HepG2 (cell line): ENCODE data around the gene PPP1R13L. TPM values are rescaled to one million over a fixed set of nuclear protein-coding genes. Genes with fewer than 3 reads are reported as not detected.

Source experiments
- FOXK1 ChIP-seq: sonication (generic); formaldehyde crosslinking; IDR thresholded peaks from 2 replicates; pipeline ENCODE4 v1.4.0; 2020; ENCODE audit warnings: low read depth, missing genetic modification reagents, borderline replicate concordance
- HIVEP1 ChIP-seq: sonication (generic); formaldehyde crosslinking; IDR thresholded peaks from 2 replicates; pipeline ENCODE4 v1.4.0; 2020; ENCODE audit warnings: mild to moderate bottlenecking, missing genetic modification reagents
- KLF11 ChIP-seq: IDR thresholded peaks from 2 replicates; pipeline ENCODE4 v1.6.1; 2016; ENCODE audit warnings: missing compliant biosample characterization
- MED8 ChIP-seq: sonication (generic); formaldehyde crosslinking; IDR thresholded peaks from 2 replicates; pipeline ENCODE4 v1.8.1; 2023; ENCODE audit warnings: mild to moderate bottlenecking, missing genetic modification reagents; ENCODE audit not compliant: insufficient replicate concordance
- MLXIP ChIP-seq: sonication (generic); formaldehyde crosslinking; IDR thresholded peaks from 2 replicates; pipeline ENCODE4 v1.9.0; 2021; ENCODE audit warnings: missing genetic modification reagents, borderline replicate concordance
- MYPOP ChIP-seq: sonication (generic); formaldehyde crosslinking; IDR thresholded peaks from 2 replicates; pipeline ENCODE4 v1.8.1; 2023; ENCODE audit warnings: mild to moderate bottlenecking, moderate library complexity, missing genetic modification reagents
- POLR2AphosphoS5 ChIP-seq: IDR thresholded peaks from 2 replicates; pipeline ENCODE4 v1.6.1; 2012; ENCODE audit warnings: low read depth, low read length
- SNAI1 ChIP-seq: sonication (generic); formaldehyde crosslinking; IDR thresholded peaks from 2 replicates; pipeline ENCODE4 v1.5.0; 2020; ENCODE audit warnings: mild to moderate bottlenecking, missing genetic modification reagents, borderline replicate concordance
- THYN1 ChIP-seq: sonication (generic); formaldehyde crosslinking; IDR thresholded peaks from 2 replicates; pipeline ENCODE4 v1.8.1; 2023; ENCODE audit warnings: low read depth, mild to moderate bottlenecking, moderate library complexity, missing genetic modification reagents, borderline replicate concordance
- TRIM24 ChIP-seq: sonication (generic); formaldehyde crosslinking; IDR thresholded peaks from 2 replicates; pipeline ENCODE4 v1.8.0; 2022; ENCODE audit warnings: mild to moderate bottlenecking, missing genetic modification reagents
- ZBTB34 ChIP-seq: sonication (generic); formaldehyde crosslinking; IDR thresholded peaks from 2 replicates; pipeline ENCODE4 v1.8.0; 2022; ENCODE audit warnings: mild to moderate bottlenecking, missing genetic modification reagents
- ZFP41 ChIP-seq: sonication (generic); formaldehyde crosslinking; IDR thresholded peaks from 2 replicates; pipeline ENCODE4 v1.4.0; 2020; ENCODE audit warnings: mild to moderate bottlenecking, missing genetic modification reagents, borderline replicate concordance
- ZNF274 ChIP-seq: sonication (generic); formaldehyde crosslinking; IDR thresholded peaks from 2 replicates; pipeline ENCODE4 v1.5.1; 2020; ENCODE audit warnings: mild to moderate bottlenecking, missing genetic modification reagents
- ZNF280D ChIP-seq: sonication (generic); formaldehyde crosslinking; IDR thresholded peaks from 2 replicates; pipeline ENCODE4 v1.5.1; 2020; ENCODE audit warnings: mild to moderate bottlenecking, missing genetic modification reagents
- ZNF7 ChIP-seq: IDR thresholded peaks from 2 replicates; pipeline ENCODE4 v1.6.1; 2016; ENCODE audit warnings: missing biosample characterization, missing genetic modification reagents
- ZNF720 ChIP-seq: sonication (generic); formaldehyde crosslinking; IDR thresholded peaks from 2 replicates; pipeline ENCODE4 v1.4.0; 2020; ENCODE audit warnings: missing genetic modification reagents
- polyA plus RNA-seq, 8 experiments: library from polyadenylated mRNA; depleted of rRNA in 3 of 8; stranded (reverse) in 7 of 8; unstranded in 1 of 8; fragments of >200 nt; fragmentation: Illumina TruSeq in 4 of 8; extraction: Trizol in 4 of 8; gene quantifications; 2 replicates each; pipeline versions ENCODE4 v1.2.1 to v1.2.3, GENCODE V29; 2011 to 2016; ENCODE audit warnings: low read depth in 4 of 8, missing spikeins in 1 of 8, mixed read lengths in 1 of 8; ENCODE audit not compliant: insufficient read depth in 1 of 8
- total RNA-seq, 5 experiments: library from RNA; depleted of rRNA; stranded (reverse); fragments of >200 nt; fragmentation: Illumina TruSeq; extraction: Trizol; gene quantifications; 2 replicates each; pipeline ENCODE4 v1.2.3, GENCODE V29; 2016; ENCODE audit warnings: low read depth in 1 of 5
- TF ChIP-seq, protein P1 (sequence below): sonication (generic); formaldehyde crosslinking; IDR thresholded peaks from 2 replicates; pipeline ENCODE4 v1.8.1; 2023; ENCODE audit warnings: mild to moderate bottlenecking, inconsistent platforms, moderate library complexity, missing genetic modification reagents, borderline replicate concordance
- TF ChIP-seq, protein P2 (sequence below): sonication (generic); formaldehyde crosslinking; IDR thresholded peaks from 2 replicates; pipeline ENCODE4 v1.4.0; 2020; ENCODE audit warnings: missing genetic modification reagents, low read depth, mild to moderate bottlenecking, borderline replicate concordance

The PPP1R13L gene
- total and polyA plus RNA-seq, 2 of the 13 experiments (the other 11 are each of a cell fraction or from before 2014, with no cell fraction given): 1.3 to 6.6 TPM

DNA sequence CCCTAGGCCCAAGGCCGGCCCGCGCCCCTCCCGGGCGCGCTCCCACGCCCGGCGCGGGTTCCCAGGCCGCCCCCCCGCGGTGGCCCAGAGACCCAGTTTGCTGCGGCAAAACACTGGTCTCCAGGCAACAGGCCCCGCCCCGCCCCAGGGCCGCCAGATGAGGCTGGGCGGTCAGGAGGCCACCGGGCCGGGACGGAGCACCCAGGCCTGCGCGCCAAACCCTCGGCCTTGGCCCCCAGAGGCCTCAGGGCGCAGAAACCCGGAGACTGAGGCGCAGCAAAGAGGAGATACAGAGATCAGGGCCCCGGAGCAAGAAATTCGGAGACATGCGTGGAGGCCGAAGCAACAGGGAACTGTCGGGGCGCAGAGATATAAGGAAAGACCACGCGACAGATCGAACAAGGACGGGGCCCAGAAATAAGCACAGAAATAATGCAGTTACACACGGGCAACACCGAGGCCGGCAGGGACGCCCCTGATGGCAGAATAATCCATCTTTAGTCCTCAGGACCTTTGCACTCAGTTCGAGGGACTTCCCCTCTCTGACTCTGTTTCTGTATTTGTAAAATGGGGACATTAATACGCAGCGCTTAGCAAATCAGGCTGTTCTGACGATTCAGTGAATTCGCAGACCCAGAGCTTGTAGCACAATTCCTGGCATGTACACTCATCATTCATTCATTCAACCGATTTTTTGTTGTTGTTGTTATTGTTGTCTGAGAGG, 39.6 kb upstream of the PPP1R13L start (continued):
- TF ChIP-seq ZBTB34 (CRISPR knock-in tag): no peak; the same call in 1 of the 2 replicates
- TF ChIP-seq SNAI1 (CRISPR knock-in tag): no peak
- TF ChIP-seq MYPOP (CRISPR knock-in tag): peak; percentile 61; the same call in 1 of the 2 replicates
- TF ChIP-seq ZNF720 (CRISPR knock-in tag): no peak
- no peak for TF ChIP-seq ZNF280D
- TF ChIP-seq THYN1 (CRISPR knock-in tag): 0 out of 2 replicates have a peak, but pooled peaks have one; percentile 62
- TF ChIP-seq ZNF7 (CRISPR knock-in tag): no peak
- peak; percentile 17; the same call in 1 of the 2 replicates for TF ChIP-seq ZNF274 (CRISPR knock-in tag)
- no peak for TF ChIP-seq ZFP41
- TF ChIP-seq MLXIP (CRISPR knock-in tag): no peak
- TF ChIP-seq, protein P1, sequence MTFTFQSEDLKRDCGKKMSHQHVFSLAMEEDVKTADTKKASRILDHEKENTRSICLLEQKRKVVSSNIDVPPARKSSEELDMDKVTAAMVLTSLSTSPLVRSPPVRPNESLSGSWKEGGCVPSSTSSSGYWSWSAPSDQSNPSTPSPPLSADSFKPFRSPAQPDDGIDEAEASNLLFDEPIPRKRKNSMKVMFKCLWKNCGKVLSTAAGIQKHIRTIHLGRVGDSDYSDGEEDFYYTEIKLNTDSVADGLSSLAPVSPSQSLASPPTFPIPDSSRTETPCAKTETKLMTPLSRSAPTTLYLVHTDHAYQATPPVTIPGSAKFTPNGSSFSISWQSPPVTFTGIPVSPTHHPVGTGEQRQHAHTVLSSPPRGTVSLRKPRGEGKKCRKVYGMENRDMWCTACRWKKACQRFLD (CRISPR knock-in tag): no peak
- TF ChIP-seq HIVEP1 (CRISPR knock-in tag): peak; percentile 4; the same call in 1 of the 2 replicates
- TF ChIP-seq, protein P2, sequence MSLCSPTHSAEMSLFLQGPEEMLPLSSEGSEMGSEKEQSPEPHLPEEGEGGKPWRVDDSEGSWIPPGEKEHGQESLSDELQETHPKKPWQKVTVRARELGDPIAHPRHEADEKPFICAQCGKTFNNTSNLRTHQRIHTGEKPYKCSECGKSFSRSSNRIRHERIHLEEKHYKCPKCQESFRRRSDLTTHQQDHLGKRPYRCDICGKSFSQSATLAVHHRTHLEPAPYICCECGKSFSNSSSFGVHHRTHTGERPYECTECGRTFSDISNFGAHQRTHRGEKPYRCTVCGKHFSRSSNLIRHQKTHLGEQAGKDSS: no peak
- no peak for TF ChIP-seq MED8 (CRISPR knock-in tag)
- TF ChIP-seq KLF11: no peak
- no peak for TF ChIP-seq TRIM24 (CRISPR knock-in tag)
- peak; percentile 21; the same call in 1 of the 2 replicates for TF ChIP-seq FOXK1 (CRISPR knock-in tag)
- no peak for TF ChIP-seq POLR2AphosphoS5
